IMR-90 (cell line): ENCODE data around the gene ASXL3.

ENCODE experiments used
- CHD1 ChIP-seq: IDR thresholded peaks from 2 replicates; pipeline ENCODE4 v1.6.1; 2012; ENCODE audit warnings: low read depth, low read length, improper control_type of control experiment
- MXI1 ChIP-seq: IDR thresholded peaks from 2 replicates; pipeline ENCODE4 v1.6.1; 2012; ENCODE audit warnings: low read depth, mild to moderate bottlenecking, low read length, moderate library complexity, borderline replicate concordance
- POLR2A ChIP-seq: IDR thresholded peaks from 2 replicates; pipeline ENCODE4 v1.6.1; 2012; ENCODE audit warnings: mild to moderate bottlenecking, low read depth, low read length
- RFX5 ChIP-seq: IDR thresholded peaks from 2 replicates; pipeline ENCODE4 v1.8.0; 2012; ENCODE audit warnings: low read depth, mild to moderate bottlenecking, low read length, moderate library complexity
- SMC3 ChIP-seq: fragments of 150-350 bp; IDR thresholded peaks from 2 replicates; pipeline ENCODE4 v1.6.1; 2016; ENCODE audit warnings: low read depth, mild to moderate bottlenecking, antibody characterized with exemption, low read length, moderate library complexity
- TF ChIP-seq, protein P1 (sequence below): conservative IDR thresholded peaks from 2 replicates; pipeline ENCODE4 v1.5.1; 2012; ENCODE audit warnings: mild to moderate bottlenecking, low read depth, low read length, improper control_type of control experiment
- TF ChIP-seq, protein P2 (sequence below): fragments of 150-350 bp; IDR thresholded peaks from 2 replicates; pipeline ENCODE4 v1.6.1; 2017; ENCODE audit warnings: mild to moderate bottlenecking, antibody characterized with exemption, low read length, low read depth
- TF ChIP-seq, protein P3 (sequence below): fragments of 150-350 bp; IDR thresholded peaks from 2 replicates; pipeline ENCODE4 v1.6.1; 2016; ENCODE audit warnings: low read depth, mild to moderate bottlenecking, low read length, moderate library complexity, borderline replicate concordance

DNA sequence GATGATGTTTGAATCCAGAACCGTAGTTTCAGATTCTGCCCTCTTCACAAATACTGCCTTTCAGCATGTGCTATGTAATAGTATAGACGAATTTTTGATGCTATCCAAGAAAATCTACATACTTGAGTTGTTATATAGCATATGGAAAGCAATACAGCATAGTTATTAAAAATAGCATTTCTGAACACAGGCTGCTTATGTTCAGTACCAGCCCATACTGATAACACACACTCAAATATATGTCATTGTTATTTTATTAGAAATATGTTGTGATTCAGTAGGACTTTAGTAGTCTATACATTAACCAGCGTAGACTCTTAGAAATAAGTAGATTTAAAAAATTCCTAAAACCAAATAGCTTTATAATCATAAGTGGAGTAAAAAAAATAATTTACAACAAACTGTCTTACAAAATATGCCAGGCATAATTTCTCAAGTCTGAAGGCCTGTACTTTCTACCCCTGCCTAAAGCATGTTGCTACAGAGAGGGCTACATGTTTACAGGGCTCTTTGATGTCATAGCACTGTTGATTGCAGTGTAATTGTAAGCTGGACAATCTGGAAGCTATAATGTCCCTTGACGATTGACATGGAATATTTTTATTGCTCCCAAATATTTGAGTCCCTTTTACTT lies 86.3 kb downstream of the ASXL3 start:
- TF ChIP-seq POLR2A (no peak), CHD1 (no peak), SMC3 (no peak), MXI1 (no peak), RFX5 (no peak)
- TF ChIP-seq, protein P1, sequence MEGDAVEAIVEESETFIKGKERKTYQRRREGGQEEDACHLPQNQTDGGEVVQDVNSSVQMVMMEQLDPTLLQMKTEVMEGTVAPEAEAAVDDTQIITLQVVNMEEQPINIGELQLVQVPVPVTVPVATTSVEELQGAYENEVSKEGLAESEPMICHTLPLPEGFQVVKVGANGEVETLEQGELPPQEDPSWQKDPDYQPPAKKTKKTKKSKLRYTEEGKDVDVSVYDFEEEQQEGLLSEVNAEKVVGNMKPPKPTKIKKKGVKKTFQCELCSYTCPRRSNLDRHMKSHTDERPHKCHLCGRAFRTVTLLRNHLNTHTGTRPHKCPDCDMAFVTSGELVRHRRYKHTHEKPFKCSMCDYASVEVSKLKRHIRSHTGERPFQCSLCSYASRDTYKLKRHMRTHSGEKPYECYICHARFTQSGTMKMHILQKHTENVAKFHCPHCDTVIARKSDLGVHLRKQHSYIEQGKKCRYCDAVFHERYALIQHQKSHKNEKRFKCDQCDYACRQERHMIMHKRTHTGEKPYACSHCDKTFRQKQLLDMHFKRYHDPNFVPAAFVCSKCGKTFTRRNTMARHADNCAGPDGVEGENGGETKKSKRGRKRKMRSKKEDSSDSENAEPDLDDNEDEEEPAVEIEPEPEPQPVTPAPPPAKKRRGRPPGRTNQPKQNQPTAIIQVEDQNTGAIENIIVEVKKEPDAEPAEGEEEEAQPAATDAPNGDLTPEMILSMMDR: no peak
- TF ChIP-seq, protein P2, sequence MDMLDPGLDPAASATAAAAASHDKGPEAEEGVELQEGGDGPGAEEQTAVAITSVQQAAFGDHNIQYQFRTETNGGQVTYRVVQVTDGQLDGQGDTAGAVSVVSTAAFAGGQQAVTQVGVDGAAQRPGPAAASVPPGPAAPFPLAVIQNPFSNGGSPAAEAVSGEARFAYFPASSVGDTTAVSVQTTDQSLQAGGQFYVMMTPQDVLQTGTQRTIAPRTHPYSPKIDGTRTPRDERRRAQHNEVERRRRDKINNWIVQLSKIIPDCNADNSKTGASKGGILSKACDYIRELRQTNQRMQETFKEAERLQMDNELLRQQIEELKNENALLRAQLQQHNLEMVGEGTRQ: no peak
- TF ChIP-seq, protein P3, sequence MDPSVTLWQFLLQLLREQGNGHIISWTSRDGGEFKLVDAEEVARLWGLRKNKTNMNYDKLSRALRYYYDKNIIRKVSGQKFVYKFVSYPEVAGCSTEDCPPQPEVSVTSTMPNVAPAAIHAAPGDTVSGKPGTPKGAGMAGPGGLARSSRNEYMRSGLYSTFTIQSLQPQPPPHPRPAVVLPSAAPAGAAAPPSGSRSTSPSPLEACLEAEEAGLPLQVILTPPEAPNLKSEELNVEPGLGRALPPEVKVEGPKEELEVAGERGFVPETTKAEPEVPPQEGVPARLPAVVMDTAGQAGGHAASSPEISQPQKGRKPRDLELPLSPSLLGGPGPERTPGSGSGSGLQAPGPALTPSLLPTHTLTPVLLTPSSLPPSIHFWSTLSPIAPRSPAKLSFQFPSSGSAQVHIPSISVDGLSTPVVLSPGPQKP: no peak
